Bronchial smooth muscle cell (primary cell): Measurements from ENCODE around the gene FRS2. TPM values are rescaled to one million over a fixed set of nuclear protein-coding genes. Genes with fewer than 3 reads are reported as not detected.

Source experiments
- total RNA-seq: library from RNA; depleted of rRNA; stranded (reverse); fragments of >200 nt; gene quantifications from 2 replicates; pipeline ENCODE4 v1.2.1, GENCODE V29; 2014

Gene FRS2
- 29.6 and 34.2 TPM in 2 replicates for total RNA-seq

DNA sequence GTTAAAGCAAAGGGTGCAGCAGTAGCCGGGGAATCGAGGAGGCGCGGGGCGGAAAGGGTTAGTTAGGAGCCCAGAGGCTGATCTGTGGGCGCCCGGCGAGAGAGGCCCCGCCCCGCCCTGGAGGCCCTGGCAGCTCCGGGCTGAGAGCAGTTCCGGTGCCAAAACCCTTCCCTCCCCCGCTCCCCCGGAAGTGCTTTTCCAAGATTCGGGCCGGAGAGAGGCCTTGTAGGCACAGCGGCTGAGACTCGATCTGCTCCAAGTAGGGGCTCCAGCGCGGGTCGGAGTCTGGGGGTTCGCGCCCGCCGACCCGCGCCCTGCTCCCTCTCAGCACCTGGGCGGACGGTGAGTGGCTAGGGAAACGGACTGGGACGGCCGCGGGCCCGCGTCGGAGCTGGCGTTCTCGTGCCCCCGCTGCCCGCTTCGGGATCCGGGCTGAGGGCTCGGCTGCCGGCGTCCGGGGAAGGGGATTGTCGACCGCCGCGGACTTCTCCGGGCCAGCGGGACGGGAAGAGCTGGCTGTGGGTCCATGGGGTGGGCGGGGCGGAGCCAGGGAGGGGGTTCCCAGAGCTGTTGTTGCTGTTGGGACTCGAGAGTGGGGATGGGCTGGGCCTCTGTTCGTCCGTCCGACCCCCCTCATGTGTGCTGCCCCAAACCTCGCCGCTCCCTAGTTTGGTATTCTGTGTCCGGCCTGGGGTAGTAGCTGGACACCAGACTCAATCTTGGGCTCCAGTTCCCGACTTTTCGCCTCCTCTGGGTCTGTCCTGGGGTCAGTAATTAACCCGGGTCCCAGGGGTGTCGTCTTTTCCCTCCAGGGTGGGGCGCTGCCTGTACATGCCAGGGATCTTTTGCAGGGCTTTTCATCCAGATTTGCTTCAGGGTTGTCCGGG lies at the start of gene FRS2:
Gene FRS2, plus strand, starts transcription at position 200 of the 887 bp plus-strand sequence. CDS start 98,643 bp downstream, outside the sequence.

DNA sequence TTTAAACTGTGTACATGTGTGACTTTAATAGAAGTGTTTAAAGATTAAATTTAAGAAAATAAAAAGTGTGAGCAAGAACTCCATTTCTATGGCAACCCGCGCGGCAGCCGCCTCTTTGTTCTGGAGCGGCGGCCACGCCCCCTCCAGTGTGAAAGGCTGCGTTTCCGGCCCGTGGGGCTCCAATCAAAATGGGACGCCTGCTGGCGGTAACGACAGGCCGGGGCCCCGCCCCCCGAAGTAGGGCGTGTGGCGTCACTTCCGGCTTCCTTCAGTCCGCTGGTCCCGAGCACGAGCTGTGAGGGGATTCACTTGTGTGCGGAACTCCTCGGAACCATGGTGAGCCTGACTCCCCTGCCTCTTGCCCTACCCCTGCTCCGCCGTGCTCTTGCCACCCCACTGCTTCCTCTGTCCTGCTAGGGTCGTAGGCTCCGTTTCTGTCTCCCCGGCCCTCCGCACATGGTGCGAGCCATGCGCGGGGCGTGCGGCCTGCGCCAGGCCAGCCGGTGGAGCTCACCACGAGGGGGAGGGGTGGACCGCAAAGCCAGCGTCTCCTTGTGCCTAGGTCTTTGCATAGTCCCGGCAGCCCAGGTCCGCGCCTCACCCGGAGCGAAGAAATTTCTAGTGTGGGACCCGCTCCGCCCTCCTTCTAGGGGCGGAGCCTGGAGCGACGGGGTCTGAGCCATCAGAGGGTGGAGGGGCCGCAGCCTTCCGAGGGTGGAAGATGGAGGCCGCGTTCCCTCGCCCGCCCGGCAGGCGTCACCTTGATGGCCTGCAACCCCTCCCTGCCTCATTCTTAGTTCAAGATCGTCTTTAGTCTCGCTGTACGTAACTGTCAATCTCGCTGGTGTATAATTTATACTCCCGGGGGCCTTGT lies 115.2 kb downstream of the FRS2 start, which contains the start of gene CCT2:
Gene CCT2, plus strand, starts transcription at position 271 of the 874 bp plus-strand sequence. Its CDS starts 63 bp downstream, at position 334.

DNA sequence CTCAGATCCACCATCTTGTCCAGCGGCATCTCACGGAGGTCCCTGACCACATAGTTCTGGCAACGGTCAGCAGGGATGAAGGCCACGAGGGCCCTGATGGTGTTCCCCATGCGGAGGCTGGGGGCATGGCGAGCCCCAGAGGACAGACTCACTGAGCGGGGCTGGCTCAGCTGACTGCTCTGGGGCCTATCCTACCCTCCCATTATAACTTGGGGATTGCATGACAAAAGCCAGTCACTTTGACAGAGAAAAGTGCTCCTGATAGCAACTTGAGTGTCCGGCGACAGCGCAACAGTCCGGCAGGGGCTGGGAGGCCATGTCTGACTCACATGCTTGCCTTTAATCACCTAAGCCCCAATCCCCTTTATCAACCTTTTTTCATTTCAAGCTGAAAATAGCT lies 140.5 kb downstream of the FRS2 start, which contains the start of gene LRRC10:
Gene LRRC10, minus strand, starts transcription at position 179 of the 400 bp plus-strand sequence. Its CDS starts 69 bp downstream, at position 110.

Other genes starting within 250 kb of the FRS2 start
- gene CPSF6, start 230.8 kb upstream of the FRS2 start, total RNA-seq: 13.2 and 43.2 TPM in 2 replicates
- gene LYZ, start 122.0 kb upstream of the FRS2 start, total RNA-seq: not detected in 2 replicates
- gene YEATS4, start 110.6 kb upstream of the FRS2 start, total RNA-seq: 7.2 and 11.8 TPM in 2 replicates
- 129 and 156 TPM in 2 replicates for gene CCT2, start 115.1 kb downstream of the FRS2 start, total RNA-seq
- gene LRRC10, start 140.5 kb downstream of the FRS2 start, total RNA-seq: not detected in 2 replicates
- gene BEST3, start 228.9 kb downstream of the FRS2 start, total RNA-seq: not detected in 2 replicates